Ovary (tissue), 3 donors: ENCODE results near the gene ARSG.

Experiments used
- POLR2A ChIP-seq: fragments of 450-650 bp; IDR thresholded peaks from one replicate; pipeline ENCODE4 v1.6.1; 2017; ENCODE audit warnings: antibody characterized with exemption, mild to moderate bottlenecking, moderate library complexity
- TF ChIP-seq, protein P1 (sequence below), 3 donors: fragments of 450-650 bp in 2 of 3; fragments of 200-600 bp in 1 of 3; IDR thresholded peaks; one replicate each; pipeline versions ENCODE4 v1.5.1 to v1.8.0; 2016 to 2022; ENCODE audit warnings: antibody characterized with exemption in 3 of 3, mild to moderate bottlenecking in 1 of 3
- donor health status: DM: no; HTN: no; CAD: no.

DNA sequence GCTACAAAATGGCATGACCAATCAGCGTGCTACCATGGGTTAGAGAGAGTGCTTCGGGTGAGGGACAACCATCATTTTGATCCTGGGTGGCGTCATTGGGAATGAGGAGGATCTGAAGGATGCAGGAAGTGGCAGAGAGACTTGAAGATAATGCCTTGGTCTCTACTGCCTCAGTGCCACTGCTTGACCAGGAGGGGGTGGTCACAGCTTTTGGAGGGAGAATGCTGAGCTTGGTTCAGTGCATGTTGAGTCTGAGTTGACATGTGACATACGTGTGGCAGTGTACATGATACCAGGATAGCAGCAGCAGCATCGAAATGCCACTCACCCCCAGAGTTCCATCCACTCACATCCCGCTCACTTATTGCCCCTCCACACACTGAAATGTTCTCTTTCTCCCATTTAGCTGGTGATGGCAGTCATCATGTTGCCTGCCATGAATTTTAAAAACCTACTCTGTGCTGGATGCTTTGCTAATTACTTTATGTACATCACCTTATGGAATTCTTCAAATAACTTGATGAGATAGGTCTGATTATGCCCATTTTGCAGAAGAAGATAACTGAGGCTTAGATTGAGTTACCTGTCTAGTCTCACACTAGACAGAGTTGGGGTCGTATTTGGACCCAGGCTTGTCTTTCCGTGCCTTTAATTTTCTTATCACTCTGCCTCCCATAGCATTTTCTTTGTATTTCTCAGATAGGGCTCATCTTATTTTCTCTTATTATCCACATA, 36.7 kb downstream of the ARSG start:
- no peak for TF ChIP-seq POLR2A
- TF ChIP-seq, protein P1, sequence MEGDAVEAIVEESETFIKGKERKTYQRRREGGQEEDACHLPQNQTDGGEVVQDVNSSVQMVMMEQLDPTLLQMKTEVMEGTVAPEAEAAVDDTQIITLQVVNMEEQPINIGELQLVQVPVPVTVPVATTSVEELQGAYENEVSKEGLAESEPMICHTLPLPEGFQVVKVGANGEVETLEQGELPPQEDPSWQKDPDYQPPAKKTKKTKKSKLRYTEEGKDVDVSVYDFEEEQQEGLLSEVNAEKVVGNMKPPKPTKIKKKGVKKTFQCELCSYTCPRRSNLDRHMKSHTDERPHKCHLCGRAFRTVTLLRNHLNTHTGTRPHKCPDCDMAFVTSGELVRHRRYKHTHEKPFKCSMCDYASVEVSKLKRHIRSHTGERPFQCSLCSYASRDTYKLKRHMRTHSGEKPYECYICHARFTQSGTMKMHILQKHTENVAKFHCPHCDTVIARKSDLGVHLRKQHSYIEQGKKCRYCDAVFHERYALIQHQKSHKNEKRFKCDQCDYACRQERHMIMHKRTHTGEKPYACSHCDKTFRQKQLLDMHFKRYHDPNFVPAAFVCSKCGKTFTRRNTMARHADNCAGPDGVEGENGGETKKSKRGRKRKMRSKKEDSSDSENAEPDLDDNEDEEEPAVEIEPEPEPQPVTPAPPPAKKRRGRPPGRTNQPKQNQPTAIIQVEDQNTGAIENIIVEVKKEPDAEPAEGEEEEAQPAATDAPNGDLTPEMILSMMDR (IDR thresholded peaks at IDR 0.05) = no peak
